ENCODE results near the gene ULK4.

The ULK4 gene

GRCh38 chr3:41629072-41629471 is 332.8 kb downstream of the ULK4 start:
- TF ChIP-seq CTCF (IDR thresholded peaks at IDR 0.05; ENCODE audit: low read depth, low read length, poor library complexity, severe bottlenecking) (no peak), EZH2phosphoT487 (IDR thresholded peaks at IDR 0.05; ENCODE audit: borderline replicate concordance, low read length) (no peak)
- Histone ChIP-seq H3K4me2 (ENCODE audit: low read length) (no peak overlapping the region), H3F3A (ENCODE audit: control insufficient read depth, insufficient read depth) (no peaks in the 10 kb centered on the region), H3K4me1 (ENCODE audit: control insufficient read depth, low read length) (no peaks in the 10 kb centered on the region), H3K4me3 (ENCODE audit: low read length) (no peak overlapping the region), H3K79me2 (ENCODE audit: control insufficient read depth, low read length) (no peaks in the 10 kb centered on the region), H3K36me3 (ENCODE audit: control insufficient read depth, low read length) (no peaks in the 10 kb centered on the region), H3K9me2 (replicated peaks; ENCODE audit: control insufficient read depth, low read length) (no peaks in the 10 kb centered on the region), H3K9me3 (ENCODE audit: control insufficient read depth, insufficient read depth, low read length) (no peaks in the 10 kb centered on the region), H4K20me1 (ENCODE audit: control insufficient read depth, insufficient read depth, low read depth, low read length) (no peaks in the 10 kb centered on the region), H3K27ac (ENCODE audit: low read depth, low read length) (no peak overlapping the region), H3K27me3 (ENCODE audit: control insufficient read depth, low read length) (no peaks in the 10 kb centered on the region)

GRCh38 chr3:41627477-41628087 is 334.3 kb downstream of the ULK4 start:
- H3K4me3 ChIP-seq (ENCODE audit: low read length), result no peak overlapping the region
- H3K27ac ChIP-seq (ENCODE audit: low read depth, low read length), result no peak overlapping the region

GRCh38 chr3:41612853-41613252 is 349.1 kb downstream of the ULK4 start:
- Histone ChIP-seq H3K4me2 (ENCODE audit: low read length) (no peak overlapping the region), H3K9me3 (ENCODE audit: control insufficient read depth, insufficient read depth, low read length) (no peaks in the 10 kb centered on the region), H3K9me2 (replicated peaks; ENCODE audit: control insufficient read depth, low read length) (no peaks in the 10 kb centered on the region), H4K20me1 (ENCODE audit: control insufficient read depth, insufficient read depth, low read depth, low read length) (no peaks in the 10 kb centered on the region), H3K79me2 (ENCODE audit: control insufficient read depth, low read length) (no peaks in the 10 kb centered on the region), H3K27ac (ENCODE audit: low read depth, low read length) (no peak overlapping the region), H3K4me3 (ENCODE audit: low read length) (no peak overlapping the region), H3K27me3 (ENCODE audit: control insufficient read depth, low read length) (no peaks in the 10 kb centered on the region), H3F3A (ENCODE audit: control insufficient read depth, insufficient read depth) (no peaks in the 10 kb centered on the region), H3K36me3 (ENCODE audit: control insufficient read depth, low read length) (no peaks in the 10 kb centered on the region), H3K4me1 (ENCODE audit: control insufficient read depth, low read length) (no peaks in the 10 kb centered on the region)
- TF ChIP-seq EZH2phosphoT487 (IDR thresholded peaks at IDR 0.05; ENCODE audit: borderline replicate concordance, low read length) (no peak), CTCF (IDR thresholded peaks at IDR 0.05; ENCODE audit: low read depth, low read length, poor library complexity, severe bottlenecking) (no peak)

More at GRCh38 chr3:41627477-41628087, 334.3 kb downstream of the ULK4 start:
- no peak overlapping the region for H3K4me2 ChIP-seq (ENCODE audit: low read length)
- no peaks in the 10 kb centered on the region for H3K27me3 ChIP-seq (ENCODE audit: control insufficient read depth, low read length)
- no peaks in the 10 kb centered on the region for H3F3A ChIP-seq (ENCODE audit: control insufficient read depth, insufficient read depth)
- no peaks in the 10 kb centered on the region for H3K79me2 ChIP-seq (ENCODE audit: control insufficient read depth, low read length)
- H3K36me3 ChIP-seq (ENCODE audit: control insufficient read depth, low read length), result no peaks in the 10 kb centered on the region
- TF ChIP-seq EZH2phosphoT487 (IDR thresholded peaks at IDR 0.05; ENCODE audit: borderline replicate concordance, low read length) (no peak), CTCF (IDR thresholded peaks at IDR 0.05; ENCODE audit: low read depth, low read length, poor library complexity, severe bottlenecking) (no peak)
- no peaks in the 10 kb centered on the region for H3K9me2 ChIP-seq (replicated peaks; ENCODE audit: control insufficient read depth, low read length)
- no peaks in the 10 kb centered on the region for H3K9me3 ChIP-seq (ENCODE audit: control insufficient read depth, insufficient read depth, low read length)
- H3K4me1 ChIP-seq (ENCODE audit: control insufficient read depth, low read length), result no peaks in the 10 kb centered on the region
- H4K20me1 ChIP-seq (ENCODE audit: control insufficient read depth, insufficient read depth, low read depth, low read length), result no peaks in the 10 kb centered on the region

All from DOHH2 (cell line).